HepG2 (cell line): ENCODE measurements around the gene HES6. TPM values are rescaled to one million over a fixed set of nuclear protein-coding genes. Genes with fewer than 3 reads are reported as not detected.

Experiments used
- ATAC-seq: fragments of 200-7000 bp; cut with Tn5 transposase; 3 replicates; pipeline ENCODE4 v1.9.1; 2020; ENCODE audit warnings: mild to moderate bottlenecking, moderate library complexity
- BruUV-seq: library from RNA; stranded (reverse); fragments of 400-500 nt; replicated peaks from 2 replicates; lab custom pipeline; 2021; lab: Mats Ljungman, UMichigan
- CTCF ChIA-PET: fragments of 300-600 bp; formaldehyde crosslinking; extraction: SDS; loops from one replicate; lab custom pipeline; 2021; ENCODE audit warnings: low total read pairs, inconsistent platforms, low intra/inter-chr PET ratio; lab: Yijun Ruan, JAX
- POLR2A ChIA-PET: fragments of 350-600 bp; sonication (Branson Sonifier 250); formaldehyde crosslinking; loops from one replicate; lab custom pipeline; 2020; ENCODE audit warnings: antibody characterized with exemption, inconsistent platforms; lab: Yijun Ruan, JAX
- DNase-seq: peaks from one replicate; pipeline ENCODE4 v3.0.0-alpha.2; 2015; ENCODE audit warnings: low spot score
- FAIRE-seq: peaks from 3 replicates; lab custom pipeline; 2011; peaks lifted over from hg19 to GRCh38; lab: Jason Lieb, UNC
- H2AFZ ChIP-seq: one replicate; pipeline ENCODE4 v1.6.1; 2011; ENCODE audit warnings: low read length, inconsistent platforms
- H3K27ac ChIP-seq: fragments of 300-600 bp; 3 replicates; pipeline ENCODE4 v1.8.0; 2011; ENCODE audit warnings: mixed run types, mild to moderate bottlenecking, mixed read lengths, low read length, inconsistent platforms; ENCODE audit not compliant: insufficient read depth; ENCODE audit errors: extremely low read length
- H3K27me3 ChIP-seq, 2 experiments: fragments of 200-600 bp in 1 of 2; 2 replicates in 1 of 2; 3 replicates in 1 of 2; pipeline versions ENCODE4 v1.6.0 to v1.8.0; 2011; ENCODE audit warnings: low read length in 2 of 2, mild to moderate bottlenecking in 2 of 2, moderate library complexity in 2 of 2, inconsistent platforms in 1 of 2; ENCODE audit not compliant: insufficient read depth in 2 of 2, control insufficient read depth in 1 of 2
- H3K36me3 ChIP-seq, 2 experiments: fragments of 200-600 bp in 1 of 2; replicated peaks in 1 of 2; 2 replicates in 1 of 2; 3 replicates in 1 of 2; pipeline versions ENCODE4 v1.5.1 to v1.8.0; 2011; ENCODE audit warnings: low read length in 2 of 2, inconsistent platforms in 1 of 2; ENCODE audit not compliant: insufficient read depth in 2 of 2, control insufficient read depth in 1 of 2
- H3K4me1 ChIP-seq: 2 replicates; pipeline ENCODE4 v1.5.1; 2012; ENCODE audit warnings: low read length, inconsistent platforms; ENCODE audit not compliant: insufficient read depth
- H3K4me2 ChIP-seq: 2 replicates; pipeline ENCODE4 v1.6.0; 2011; ENCODE audit warnings: low read depth, low read length, inconsistent platforms
- H3K4me3 ChIP-seq, 3 experiments: fragments of 200-600 bp in 1 of 3; sonication (generic), shearing (Covaris generic) in 1 of 3; replicated peaks in 1 of 3; 2 replicates each; pipeline ENCODE4 v1.5.1; 2011 to 2016; ENCODE audit warnings: low read length in 3 of 3, inconsistent platforms in 2 of 3, low read depth in 2 of 3, mild to moderate bottlenecking in 2 of 3, control low read depth in 1 of 3, mixed read lengths in 1 of 3; ENCODE audit not compliant: insufficient read depth in 1 of 3
- H3K79me2 ChIP-seq: one replicate; pipeline ENCODE4 v1.6.1; 2011; ENCODE audit warnings: low read length, inconsistent platforms; ENCODE audit not compliant: insufficient read depth
- H3K9ac ChIP-seq: 2 replicates; pipeline ENCODE4 v1.6.0; 2011; ENCODE audit warnings: mild to moderate bottlenecking, low read depth, low read length, inconsistent platforms; ENCODE audit not compliant: insufficient read depth
- H3K9me3 ChIP-seq: 2 replicates; pipeline ENCODE4 v1.5.1; 2012; ENCODE audit warnings: mild to moderate bottlenecking, low read length
- H4K20me1 ChIP-seq: 2 replicates; pipeline ENCODE4 v1.6.0; 2011; ENCODE audit warnings: inconsistent platforms, mild to moderate bottlenecking, low read length, moderate library complexity; ENCODE audit not compliant: insufficient read depth
- ATF4 ChIP-seq, 2 experiments: fragments of 450-650 bp in 1 of 2; sonication (generic) in 1 of 2; formaldehyde crosslinking; IDR thresholded peaks; 2 replicates each; pipeline versions ENCODE4 v1.5.0 to v1.8.0; 2020 to 2022; ENCODE audit warnings: mild to moderate bottlenecking in 1 of 2, missing genetic modification reagents in 1 of 2
- BHLHE40 ChIP-seq: IDR thresholded peaks from 2 replicates; pipeline ENCODE4 v1.6.1; 2011; ENCODE audit warnings: low read length, improper control_type of control experiment
- HIVEP1 ChIP-seq: sonication (generic); formaldehyde crosslinking; IDR thresholded peaks from 2 replicates; pipeline ENCODE4 v1.4.0; 2020; ENCODE audit warnings: mild to moderate bottlenecking, missing genetic modification reagents
- HNRNPLL ChIP-seq: fragments of 200-400 bp; formaldehyde crosslinking; IDR thresholded peaks from 2 replicates; pipeline ENCODE4 v1.6.1; 2017; ENCODE audit warnings: mild to moderate bottlenecking, low read depth, low read length; ENCODE audit not compliant: poor library complexity, severe bottlenecking
- ISL2 ChIP-seq: sonication (generic); formaldehyde crosslinking; IDR thresholded peaks from 2 replicates; pipeline ENCODE4 v1.5.0; 2020; ENCODE audit warnings: missing genetic modification reagents
- KDM5B ChIP-seq: sonication (generic); formaldehyde crosslinking; IDR thresholded peaks from 2 replicates; pipeline ENCODE4 v1.4.0; 2020; ENCODE audit warnings: missing genetic modification reagents, mild to moderate bottlenecking, borderline replicate concordance
- KMT2B ChIP-seq: IDR thresholded peaks from 2 replicates; pipeline ENCODE4 v1.6.1; 2016; ENCODE audit warnings: missing genetic modification reagents, missing compliant biosample characterization
- RXRB ChIP-seq: IDR thresholded peaks from 2 replicates; pipeline ENCODE4 v1.6.1; 2016; ENCODE audit warnings: borderline replicate concordance, missing genetic modification reagents, missing compliant biosample characterization
- SIX1 ChIP-seq: sonication (generic); formaldehyde crosslinking; IDR thresholded peaks from 2 replicates; pipeline ENCODE4 v1.4.0; 2020; ENCODE audit warnings: missing genetic modification reagents, borderline replicate concordance
- SIX4 ChIP-seq: sonication (generic); formaldehyde crosslinking; IDR thresholded peaks from 2 replicates; pipeline ENCODE4 v1.4.0; 2020; ENCODE audit warnings: missing genetic modification reagents
- STAG1 ChIP-seq: sonication (generic); formaldehyde crosslinking; IDR thresholded peaks from 2 replicates; pipeline ENCODE4 v1.4.0; 2020; ENCODE audit warnings: missing genetic modification reagents
- ZBED4 ChIP-seq: sonication (generic); formaldehyde crosslinking; IDR thresholded peaks from 2 replicates; pipeline ENCODE4 v1.4.0; 2020; ENCODE audit warnings: missing genetic modification reagents, borderline replicate concordance
- ZMYM3 ChIP-seq: sonication (generic); formaldehyde crosslinking; IDR thresholded peaks from 2 replicates; pipeline ENCODE4 v1.5.1; 2020; ENCODE audit warnings: mild to moderate bottlenecking, missing genetic modification reagents
- ZMYM4 ChIP-seq: sonication (generic); formaldehyde crosslinking; IDR thresholded peaks from 2 replicates; pipeline ENCODE4 v1.8.1; 2023; ENCODE audit warnings: mild to moderate bottlenecking, missing genetic modification reagents
- ZNF143 ChIP-seq: sonication (generic); formaldehyde crosslinking; IDR thresholded peaks from 2 replicates; pipeline ENCODE4 v1.4.0; 2020; ENCODE audit warnings: missing genetic modification reagents
- ZNF256 ChIP-seq: sonication (generic); formaldehyde crosslinking; conservative IDR thresholded peaks from 2 replicates; pipeline ENCODE4 v1.4.0; 2020; ENCODE audit warnings: missing genetic modification reagents
- ZNF574 ChIP-seq: sonication (generic); formaldehyde crosslinking; IDR thresholded peaks from 2 replicates; pipeline ENCODE4 v1.4.0; 2020; ENCODE audit warnings: missing genetic modification reagents
- ZNF616 ChIP-seq: sonication (generic); formaldehyde crosslinking; IDR thresholded peaks from 2 replicates; pipeline ENCODE4 v1.5.0; 2020; ENCODE audit warnings: low read depth, mild to moderate bottlenecking, missing genetic modification reagents
- WGBS: methylation state at CpG from one replicate; pipeline ENCODE4 v1.1.6; 2017; ENCODE audit warnings: low lambda C conversion rate; 5-methylcytosine and 5-hydroxymethylcytosine counted together
- in situ Hi-C: cut with HindIII; loops from 2 replicates; pipeline ENCODE4 v1.10.0; 2017; ENCODE audit warnings: low pct_unique_long_range_greater_than_20kb; ENCODE audit not compliant: extremely low pct_ligation_motif_present
- intact Hi-C: fragments of 100-400 bp; cut with micrococcal nuclease; formaldehyde crosslinking; loops from one replicate; pipeline ENCODE4 v1.10.0; 2022; ENCODE audit not compliant: unreplicated experiment
- polyA plus RNA-seq, 8 experiments: library from polyadenylated mRNA; depleted of rRNA in 3 of 8; stranded (reverse) in 7 of 8; unstranded in 1 of 8; fragments of >200 nt; fragmentation: Illumina TruSeq in 4 of 8; extraction: Trizol in 4 of 8; gene quantifications; 2 replicates each; pipeline versions ENCODE4 v1.2.1 to v1.2.3, GENCODE V29; 2011 to 2016; ENCODE audit warnings: low read depth in 4 of 8, missing spikeins in 1 of 8, mixed read lengths in 1 of 8; ENCODE audit not compliant: insufficient read depth in 1 of 8
- total RNA-seq, 5 experiments: library from RNA; depleted of rRNA; stranded (reverse); fragments of >200 nt; fragmentation: Illumina TruSeq; extraction: Trizol; gene quantifications; 2 replicates each; pipeline ENCODE4 v1.2.3, GENCODE V29; 2016; ENCODE audit warnings: low read depth in 1 of 5

Gene HES6
- total and polyA plus RNA-seq, 2 of the 13 experiments (the other 11 are each of a cell fraction or from before 2014, with no cell fraction given) = 19.5 to 82.8 TPM

GRCh38 chr2:238256594-238257104 is 16.8 kb upstream of the HES6 start:
- WGBS = 67% methylated on average over 16 of the region's 18 CpGs
- FAIRE-seq (peak; percentile 98), DNase-seq (peak; percentile 91), ATAC-seq (peak; percentile 86)
- H3K27me3 ChIP-seq = no peaks in the 10 kb centered on the region
- H2AFZ ChIP-seq = no peak overlapping the region
- CTCF ChIA-PET = interaction anchor here (0.7 to 2.5 kb wide), 10 partner anchors 9 to 398 kb away, joined by 3 to 24 read pairs (median 6); no protein-coding TSS in a partner anchor
- no peak overlapping the region for H3K4me2 ChIP-seq
- in situ Hi-C loops = no loop called here
- intact Hi-C loops = loop anchor here (1.0 to 2.0 kb wide), 2 partner anchors 49 to 96 kb away; no protein-coding TSS in a partner anchor
- peaks cover 39 to 82% of the 10 kb centered on the region in 2 experiments for H3K36me3 ChIP-seq
- POLR2A ChIA-PET = no interaction called here
- H3K9me3 ChIP-seq = no peaks in the 10 kb centered on the region
- no peak overlapping the region for H3K27ac ChIP-seq
- H3K4me1 ChIP-seq = peaks cover 26% of the 10 kb centered on the region
- no peak overlapping the region for H3K9ac ChIP-seq
- H3K4me3 ChIP-seq = no peak overlapping the region
- H4K20me1 ChIP-seq = no peaks in the 10 kb centered on the region
- no peaks in the 10 kb centered on the region for H3K79me2 ChIP-seq
- BruUV-seq = no TSS peak
- TF ChIP-seq ZNF616 (CRISPR knock-in tag) = no peak
- TF ChIP-seq ISL2 (CRISPR knock-in tag) = peak; percentile 67
- TF ChIP-seq ZNF256 = no peak
- peak; percentile 73 for TF ChIP-seq ZMYM4 (CRISPR knock-in tag)
- no peak for TF ChIP-seq BHLHE40
- peak; percentile 65; the same call in 1 of the 2 replicates for TF ChIP-seq SIX4 (CRISPR knock-in tag)
- peak; percentile 60; the same call in 1 of the 2 replicates for TF ChIP-seq KDM5B
- TF ChIP-seq ZBED4 (CRISPR knock-in tag) = 0 out of 2 replicates have a peak, but pooled peaks have one; percentile 50
- TF ChIP-seq STAG1 (CRISPR knock-in tag) = peak; percentile 95
- peak; percentile 32; the same call in 1 of the 2 replicates for TF ChIP-seq SIX1 (CRISPR knock-in tag)
- no peak for TF ChIP-seq ZMYM3 (CRISPR knock-in tag)
- peak in 1 of 2 experiments; percentile 33; a peak in 1 of 4 replicates for TF ChIP-seq ATF4 (CRISPR knock-in tag; IDR thresholded peaks at IDR 0.05)
- TF ChIP-seq RXRB (CRISPR knock-in tag) = peak; percentile 78; the same call in 1 of the 2 replicates
- 0 out of 2 replicates have a peak, but pooled peaks have one; percentile 41 for TF ChIP-seq KMT2B (CRISPR knock-in tag)
- no peak for TF ChIP-seq ZNF143 (CRISPR knock-in tag)
- no peak; the same call in 1 of the 2 replicates for TF ChIP-seq HIVEP1
- TF ChIP-seq HNRNPLL = peak; percentile 48
- TF ChIP-seq ZNF574 (CRISPR knock-in tag) = peak; percentile 91
